ENCODE measurements around the gene EPB41L4B.

- no peak for TF ChIP-seq CTCF (IDR thresholded peaks at IDR 0.05)
- no peak for TF ChIP-seq POLR2A (IDR thresholded peaks at IDR 0.05)
These were observed 4.6 kb downstream of the EPB41L4B start for GRCh38 chr9:109316207-109316640.
